Measurements from ENCODE around the gene TIMM22. TPM values are rescaled to one million over a fixed set of nuclear protein-coding genes. Genes with fewer than 3 reads are reported as not detected.
"Not testable (repeated sequence)": the region's sequence is repeated elsewhere in the genome, so short reads cannot be mapped to it uniquely, and the experiment has no call there.

TIMM22 gene
- total RNA-seq, 2 experiments from 2014 or later, result 9.4 to 9.8 TPM

DNA sequence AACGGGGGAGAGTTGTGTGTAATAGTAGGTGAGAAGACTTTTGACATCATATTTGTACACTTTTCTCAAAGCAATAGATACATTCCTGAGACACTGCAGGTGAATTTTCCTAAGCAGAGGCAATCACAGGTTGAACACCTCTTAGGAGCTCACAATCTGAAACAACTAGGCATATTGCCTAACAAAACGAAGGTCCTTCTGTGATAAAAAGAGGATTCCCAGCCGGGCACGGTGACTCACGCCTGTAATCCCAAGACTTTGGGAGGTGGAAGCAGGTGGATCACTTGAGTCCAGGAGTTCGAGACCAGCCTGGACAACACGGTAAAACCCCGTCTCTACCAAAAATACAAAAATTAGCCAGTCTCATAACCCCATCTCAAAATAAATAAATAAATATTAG is 34.8 kb upstream of the TIMM22 start:
- POLR2A ChIA-PET, result interaction anchor here (0.6 to 0.7 kb wide), 2 partner anchors 33 to 76 kb away, joined by 3 read pairs; no protein-coding TSS in a partner anchor
- Mint-ChIP-seq H3K27ac (no peak overlapping the region), H3K36me3 (ENCODE audit: low read depth) (no peaks in the 10 kb centered on the region), H3K27me3 (peaks cover 12% of the 10 kb centered on the region), H3K4me1 (no peaks in the 10 kb centered on the region), H3K9me3 (ENCODE audit: low read depth) (no peaks in the 10 kb centered on the region), H3K4me3 (no peak overlapping the region)
- no peak for ATAC-seq
- intact Hi-C loops (cut with DNase I, micrococcal nuclease), result no loop called here
- DNase-seq, result no peak
- CTCF ChIA-PET, result no interaction called here

DNA sequence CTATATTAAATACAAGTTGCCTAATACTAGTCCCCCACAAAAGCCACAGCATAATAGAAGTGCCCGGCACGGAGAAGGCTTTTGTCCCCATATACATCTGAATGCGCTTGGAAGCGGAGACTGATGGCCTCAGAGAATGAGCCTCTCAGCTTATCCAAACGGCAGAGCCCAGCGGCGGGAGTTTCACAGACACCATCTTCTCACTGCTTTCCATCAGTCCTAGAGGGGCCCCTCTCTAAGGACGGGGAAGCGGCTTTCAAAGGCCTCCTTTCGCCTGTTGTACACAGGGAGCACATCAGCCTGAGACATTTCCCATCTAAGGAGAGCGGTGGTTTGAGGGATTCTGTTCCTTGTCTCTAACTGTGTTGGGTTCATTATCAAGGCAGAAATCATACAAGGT is 34.3 kb upstream of the TIMM22 start:
- H3K4me1 Mint-ChIP-seq, result no peaks in the 10 kb centered on the region
- H3K36me3 Mint-ChIP-seq (ENCODE audit: low read depth), result no peaks in the 10 kb centered on the region
- no peak overlapping the region for H3K4me3 Mint-ChIP-seq
- DNase-seq, result no peak
- POLR2A ChIA-PET, result no interaction called here
- H3K27ac Mint-ChIP-seq, result no peak overlapping the region
- CTCF ChIA-PET, result no interaction called here
- intact Hi-C loops (cut with DNase I, micrococcal nuclease), result no loop called here
- no peaks in the 10 kb centered on the region for H3K9me3 Mint-ChIP-seq (ENCODE audit: low read depth)
- ATAC-seq, result no peak
- peaks cover 12% of the 10 kb centered on the region for H3K27me3 Mint-ChIP-seq

DNA sequence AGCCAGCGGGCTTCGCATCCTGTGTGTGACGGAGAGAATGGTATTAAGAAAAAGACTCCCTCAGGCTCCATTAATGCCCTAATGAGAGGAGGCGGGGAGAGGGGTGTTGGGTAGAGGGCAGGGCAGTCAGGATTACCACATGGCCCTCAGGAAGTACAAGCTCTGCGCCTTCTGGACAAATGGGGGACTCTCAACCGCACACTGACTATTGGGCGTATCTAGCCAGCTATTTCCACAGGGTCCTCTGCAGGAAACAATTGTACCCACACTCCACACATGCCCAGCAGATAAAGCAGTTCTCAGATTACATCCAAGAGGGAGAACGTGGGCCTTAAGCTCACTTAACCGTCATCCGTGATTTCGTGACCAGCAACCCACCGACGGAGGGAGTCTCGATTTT is 32.1 kb upstream of the TIMM22 start:
- ChIA-PET POLR2A (no interaction called here), CTCF (interaction anchor here (0.7 to 0.8 kb wide), 2 partner anchors 19 to 140 kb away, joined by 3 to 5 read pairs; no protein-coding TSS in a partner anchor)
- no peaks in the 10 kb centered on the region for H3K4me1 Mint-ChIP-seq
- no peak for ATAC-seq
- H3K36me3 Mint-ChIP-seq (ENCODE audit: low read depth), result no peaks in the 10 kb centered on the region
- intact Hi-C loops (cut with DNase I, micrococcal nuclease), result no loop called here
- no peak overlapping the region for H3K27ac Mint-ChIP-seq
- no peak overlapping the region for H3K4me3 Mint-ChIP-seq
- H3K27me3 Mint-ChIP-seq, result peaks cover 23% of the 10 kb centered on the region
- H3K9me3 Mint-ChIP-seq (ENCODE audit: low read depth), result no peaks in the 10 kb centered on the region
- DNase-seq, result no peak

DNA sequence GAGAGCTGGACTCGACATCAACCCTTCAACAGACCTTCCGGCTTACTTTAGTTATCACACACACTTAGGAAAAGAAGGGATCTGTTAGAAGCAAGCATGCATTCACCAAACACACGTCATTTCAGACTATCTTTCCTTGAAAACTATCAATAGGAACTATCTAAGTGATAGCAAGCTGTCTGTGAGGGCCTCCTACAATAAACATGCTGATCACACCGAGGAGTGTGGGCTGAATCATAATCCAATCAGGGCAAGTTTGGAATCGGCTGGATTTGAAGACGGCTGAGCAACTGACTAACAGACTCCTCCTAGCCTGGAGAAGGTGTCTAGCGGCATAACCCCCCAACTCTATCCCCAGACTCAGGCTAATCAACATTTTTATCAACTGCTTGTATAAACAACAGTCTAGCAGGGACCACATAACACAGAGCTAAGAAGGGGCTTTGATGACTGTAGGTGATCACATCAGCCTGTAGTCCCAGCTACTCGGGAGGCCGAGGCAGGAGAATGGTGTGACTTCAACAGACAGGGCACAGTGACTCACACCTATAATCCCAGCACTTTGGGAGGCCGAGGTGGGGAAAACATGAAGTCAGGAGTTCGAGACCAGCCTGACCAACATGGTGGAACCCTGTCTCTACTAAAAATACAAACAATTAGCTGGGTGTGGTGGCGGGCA is 31.5 kb upstream of the TIMM22 start:
- Mint-ChIP-seq H3K9me3 (ENCODE audit: low read depth) (no peaks in the 10 kb centered on the region), H3K4me1 (no peaks in the 10 kb centered on the region), H3K4me3 (no peak overlapping the region), H3K36me3 (ENCODE audit: low read depth) (no peaks in the 10 kb centered on the region), H3K27ac (no peak overlapping the region), H3K27me3 (peaks cover 26% of the 10 kb centered on the region)
- POLR2A ChIA-PET, result interaction anchor here (0.6 kb wide), 1 partner anchor 40 kb away, joined by 3 read pairs; no protein-coding TSS in a partner anchor
- ATAC-seq (no peak), DNase-seq (no peak)
- intact Hi-C loops (cut with DNase I, micrococcal nuclease), result no loop called here
- CTCF ChIA-PET, result interaction anchor here (0.6 to 0.9 kb wide), 5 partner anchors 15 to 167 kb away, joined by 3 to 5 read pairs (median 3); no protein-coding TSS in a partner anchor

DNA sequence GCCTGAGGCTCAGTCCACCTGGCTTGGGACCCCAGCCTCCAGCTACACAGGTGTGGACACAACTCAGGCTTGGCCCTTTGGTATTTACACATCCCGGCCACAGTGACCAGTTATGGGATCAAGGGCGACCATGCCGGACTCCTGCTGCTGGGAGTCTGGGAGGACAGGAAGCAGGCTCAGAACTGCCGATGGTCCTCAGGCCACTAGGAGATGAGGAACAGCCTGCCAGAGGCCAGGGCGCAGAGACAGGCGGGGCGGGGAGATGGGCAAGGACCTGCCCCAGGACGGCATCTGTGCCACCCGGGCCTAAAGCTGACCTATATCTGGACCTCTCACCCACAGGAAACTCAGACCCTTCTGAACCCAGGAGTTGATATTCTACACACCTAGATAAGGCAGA is 29.8 kb upstream of the TIMM22 start:
- ATAC-seq (no peak), DNase-seq (no peak)
- Mint-ChIP-seq H3K27me3 (peaks cover 24% of the 10 kb centered on the region), H3K9me3 (ENCODE audit: low read depth) (no peaks in the 10 kb centered on the region), H3K27ac (no peak overlapping the region), H3K36me3 (ENCODE audit: low read depth) (no peaks in the 10 kb centered on the region), H3K4me3 (no peak overlapping the region), H3K4me1 (no peaks in the 10 kb centered on the region)
- intact Hi-C loops (cut with DNase I, micrococcal nuclease), result no loop called here
- ChIA-PET POLR2A (no interaction called here), CTCF (no interaction called here)

DNA sequence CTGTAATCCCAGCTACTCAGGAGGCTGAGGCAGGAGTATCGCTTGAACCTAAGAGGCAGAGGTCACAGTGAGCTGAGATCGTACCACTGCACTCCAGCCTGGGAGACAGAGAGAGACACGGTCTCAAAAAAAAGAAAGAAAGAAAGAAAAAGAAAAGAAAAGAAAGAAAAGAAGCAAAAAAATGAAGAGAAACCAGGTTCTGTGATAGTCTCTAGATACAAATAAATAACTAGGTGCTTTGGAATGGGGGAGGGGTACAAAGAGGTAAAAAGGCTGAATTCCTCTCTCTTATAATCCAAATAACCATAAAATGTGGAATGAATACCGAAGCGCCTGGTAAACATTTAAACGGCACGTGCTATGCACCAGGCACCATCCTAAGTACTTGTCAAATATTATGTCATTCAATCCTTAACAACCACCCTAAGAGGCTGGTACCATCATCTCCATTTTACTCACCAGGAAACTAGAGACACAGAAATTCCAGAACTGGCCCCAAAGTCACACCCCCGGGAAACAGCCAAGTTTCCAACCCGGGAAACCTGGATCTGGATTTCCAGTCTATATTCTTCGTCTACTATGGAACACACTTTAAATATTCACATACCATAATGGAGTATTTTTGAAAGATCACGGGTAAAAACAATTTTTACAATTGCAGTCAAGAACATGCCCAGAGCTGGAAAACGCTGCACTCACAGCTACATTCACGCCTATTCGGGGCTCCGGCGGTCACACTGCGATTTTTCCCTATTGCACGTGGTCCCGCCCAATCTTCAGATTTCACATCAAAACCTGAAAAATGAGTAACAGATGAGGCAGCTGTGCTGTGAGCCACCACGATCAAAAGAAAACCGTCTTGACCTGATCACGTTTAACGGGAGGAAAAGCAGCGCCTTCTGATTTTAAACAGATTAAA is 27.9 kb upstream of the TIMM22 start:
- CTCF ChIA-PET, result no interaction called here
- Mint-ChIP-seq H3K4me3 (no peak overlapping the region), H3K27ac (no peak overlapping the region)

DNA sequence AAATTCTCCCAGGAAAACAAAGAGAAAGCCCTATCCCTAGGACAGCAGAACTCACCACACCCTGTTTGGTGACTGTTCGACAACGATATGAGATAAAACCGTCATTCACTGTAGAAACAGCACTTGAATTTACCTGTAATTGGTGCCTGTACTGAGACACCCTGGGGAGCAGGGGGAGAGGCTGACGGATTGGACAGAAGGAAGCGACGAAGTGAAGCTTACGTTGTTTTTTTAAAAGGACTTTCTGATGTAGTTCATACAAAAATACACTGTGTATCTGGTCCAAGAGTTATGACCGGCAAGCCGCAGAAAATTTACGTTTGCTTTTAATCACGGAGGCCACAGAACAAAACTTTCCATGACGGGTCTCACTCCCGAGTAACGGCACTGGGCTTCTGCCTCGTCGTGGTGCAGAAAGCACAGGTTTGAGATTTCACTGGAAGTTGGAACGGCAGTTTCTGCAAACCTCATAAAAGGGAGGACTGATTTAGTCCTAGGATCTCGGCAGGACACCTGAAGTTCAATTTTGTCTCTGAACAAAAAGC is 27.0 kb upstream of the TIMM22 start:
- Mint-ChIP-seq H3K4me3 (no peak overlapping the region), H3K9me3 (ENCODE audit: low read depth) (no peaks in the 10 kb centered on the region), H3K27ac (no peak overlapping the region), H3K36me3 (ENCODE audit: low read depth) (no peaks in the 10 kb centered on the region), H3K27me3 (peaks cover 23% of the 10 kb centered on the region), H3K4me1 (no peaks in the 10 kb centered on the region)
- ChIA-PET POLR2A (no interaction called here), CTCF (no interaction called here)
- no peak for DNase-seq
- no peak for ATAC-seq
- intact Hi-C loops (cut with DNase I, micrococcal nuclease), result no loop called here

More for the DNA sequence above, 27.9 kb upstream of the TIMM22 start:
- intact Hi-C loops (cut with DNase I, micrococcal nuclease), result no loop called here
- H3K9me3 Mint-ChIP-seq (ENCODE audit: low read depth), result no peaks in the 10 kb centered on the region
- POLR2A ChIA-PET, result no interaction called here
- H3K36me3 Mint-ChIP-seq (ENCODE audit: low read depth), result no peaks in the 10 kb centered on the region
- H3K4me1 Mint-ChIP-seq, result no peaks in the 10 kb centered on the region
- DNase-seq, result no peak
- ATAC-seq, result no peak
- H3K27me3 Mint-ChIP-seq, result peaks cover 26% of the 10 kb centered on the region

DNA sequence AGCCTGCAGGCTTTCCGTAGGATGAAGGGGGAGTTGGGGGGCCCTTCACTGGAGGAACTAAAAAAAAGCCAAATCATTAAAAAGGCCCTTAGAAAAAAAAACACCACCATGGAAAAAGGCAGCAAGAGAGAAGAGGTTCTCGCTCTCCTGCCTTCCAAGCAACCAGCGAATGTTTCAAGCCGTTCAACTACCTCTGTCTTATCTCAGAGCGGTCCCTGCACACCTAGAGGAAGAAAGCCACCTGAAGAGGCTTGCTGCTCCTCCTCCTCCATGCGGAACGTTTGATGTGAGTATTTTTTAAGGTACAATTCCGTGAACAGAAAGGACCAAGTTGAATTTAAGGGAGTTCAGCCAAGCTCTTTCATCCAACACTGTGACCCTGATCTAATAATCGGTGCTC is 26.6 kb upstream of the TIMM22 start:
- Mint-ChIP-seq H3K4me3 (no peak overlapping the region), H3K9me3 (ENCODE audit: low read depth) (no peaks in the 10 kb centered on the region), H3K27ac (no peak overlapping the region), H3K4me1 (no peaks in the 10 kb centered on the region), H3K36me3 (ENCODE audit: low read depth) (no peaks in the 10 kb centered on the region), H3K27me3 (peaks cover 21% of the 10 kb centered on the region)
- POLR2A ChIA-PET, result no interaction called here
- ATAC-seq (no peak), DNase-seq (no peak)
- CTCF ChIA-PET, result interaction anchor here (0.8 to 1.1 kb wide), 2 partner anchors 11 to 188 kb away, joined by 3 to 5 read pairs; partner anchors contain the start of genes GLOD4 and MRM3
- intact Hi-C loops (cut with DNase I, micrococcal nuclease), result no loop called here

DNA sequence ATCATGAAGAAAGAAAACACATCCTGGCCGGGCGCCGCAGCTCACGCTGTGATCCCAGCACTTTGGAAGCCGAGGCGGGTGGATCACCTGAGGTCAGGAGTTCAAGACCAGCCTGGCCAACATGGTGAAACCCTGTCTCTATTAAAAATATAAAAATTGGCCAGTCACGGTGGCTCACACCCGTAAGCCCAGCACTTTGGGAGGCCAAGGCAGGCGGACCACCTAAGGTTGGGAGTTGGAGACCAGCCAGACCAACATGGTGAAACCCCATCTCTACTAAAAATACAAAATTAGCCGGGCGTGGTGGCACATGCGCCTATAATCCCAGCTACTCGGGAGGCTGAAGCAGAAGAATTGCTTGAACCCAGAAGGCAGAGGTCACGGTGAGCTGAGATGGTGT is 25.1 kb upstream of the TIMM22 start:
- H3K36me3 Mint-ChIP-seq (ENCODE audit: low read depth); H3K27ac Mint-ChIP-seq; H3K9me3 Mint-ChIP-seq (ENCODE audit: low read depth); H3K4me1 Mint-ChIP-seq; ATAC-seq; H3K4me3 Mint-ChIP-seq; POLR2A ChIA-PET; DNase-seq; intact Hi-C loops (cut with DNase I, micrococcal nuclease): not testable (repeated sequence)
- CTCF ChIA-PET, result interaction anchor here (1.1 to 1.2 kb wide), 2 partner anchors 9 to 12 kb away, joined by 3 to 5 read pairs; no protein-coding TSS in a partner anchor
- peaks cover 32% of the 10 kb centered on the region for H3K27me3 Mint-ChIP-seq

DNA sequence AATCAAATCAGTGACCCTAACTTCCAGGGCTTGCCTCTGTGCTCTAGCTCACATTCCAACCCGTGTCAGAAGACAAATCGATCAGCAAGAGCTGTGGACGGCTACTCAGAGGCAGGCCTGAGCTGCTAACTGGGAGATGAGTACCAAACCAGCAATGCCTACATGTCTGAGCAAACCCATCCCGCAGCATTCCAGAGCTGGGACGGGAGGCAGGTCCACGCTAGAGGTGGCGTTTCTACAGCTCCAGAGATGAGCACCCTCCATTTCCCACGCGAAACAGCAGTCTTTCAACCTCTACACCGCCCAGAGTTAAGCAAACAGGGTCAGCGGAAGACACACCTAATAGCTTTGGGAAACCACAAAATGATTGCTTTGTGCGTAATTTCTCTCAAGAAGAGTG is 23.9 kb upstream of the TIMM22 start:
- Mint-ChIP-seq H3K27ac (no peak overlapping the region), H3K4me1 (peaks cover under 1% of the 10 kb centered on the region), H3K4me3 (no peak overlapping the region), H3K36me3 (ENCODE audit: low read depth) (no peaks in the 10 kb centered on the region), H3K9me3 (ENCODE audit: low read depth) (no peaks in the 10 kb centered on the region), H3K27me3 (peaks cover 39% of the 10 kb centered on the region)
- intact Hi-C loops (cut with DNase I, micrococcal nuclease), result no loop called here
- DNase-seq (no peak), ATAC-seq (no peak)
- ChIA-PET POLR2A (no interaction called here), CTCF (interaction anchor here (1.0 kb wide), 1 partner anchor 24 kb away, joined by 4 read pairs; the partner anchor contains the start of gene TIMM22)

DNA sequence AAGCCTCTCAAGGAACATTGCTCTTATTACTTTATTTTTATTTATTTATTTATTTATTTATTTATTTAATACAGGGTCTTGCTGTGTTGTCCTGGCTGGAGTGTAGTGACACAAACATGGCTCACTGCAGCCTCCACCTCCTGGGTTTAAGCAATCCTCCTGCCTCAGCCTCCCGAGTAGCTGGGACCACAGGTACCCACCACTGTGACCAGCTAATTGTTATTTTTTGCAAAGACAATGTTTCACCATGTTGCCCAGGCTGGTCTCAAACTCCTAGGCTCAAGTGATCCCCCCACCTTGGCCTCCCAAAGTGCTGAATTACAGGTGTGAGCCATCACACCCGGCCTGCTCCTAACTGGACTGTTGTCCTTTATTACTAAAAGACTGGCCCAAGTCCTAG is 22.2 kb upstream of the TIMM22 start:
- H3K4me1 Mint-ChIP-seq; ATAC-seq; DNase-seq; H3K36me3 Mint-ChIP-seq (ENCODE audit: low read depth); H3K9me3 Mint-ChIP-seq (ENCODE audit: low read depth); POLR2A ChIA-PET; CTCF ChIA-PET; H3K4me3 Mint-ChIP-seq; H3K27ac Mint-ChIP-seq; intact Hi-C loops (cut with DNase I, micrococcal nuclease): not testable (repeated sequence)
- peaks cover 34% of the 10 kb centered on the region for H3K27me3 Mint-ChIP-seq

Data from activated CD4-positive, alpha-beta T cell treated with anti-CD3 and anti-CD28 coated beads for 36 hours (primary cell).